ENCODE measurements around the gene OSCP1.

GRCh38 chr1:36391271-36391670 is 59.0 kb downstream of the OSCP1 start:
- no peak for TF ChIP-seq POLR2A (IDR thresholded peaks at IDR 0.05)
- TF ChIP-seq CTCF (IDR thresholded peaks at IDR 0.05) = no peak
- TF ChIP-seq EP300 (IDR thresholded peaks at IDR 0.05) = no peak
- no peak for TF ChIP-seq POLR2AphosphoS5 (IDR thresholded peaks at IDR 0.05)
